ENCODE results near the gene ZFYVE19.

ZFYVE19 gene

DNA sequence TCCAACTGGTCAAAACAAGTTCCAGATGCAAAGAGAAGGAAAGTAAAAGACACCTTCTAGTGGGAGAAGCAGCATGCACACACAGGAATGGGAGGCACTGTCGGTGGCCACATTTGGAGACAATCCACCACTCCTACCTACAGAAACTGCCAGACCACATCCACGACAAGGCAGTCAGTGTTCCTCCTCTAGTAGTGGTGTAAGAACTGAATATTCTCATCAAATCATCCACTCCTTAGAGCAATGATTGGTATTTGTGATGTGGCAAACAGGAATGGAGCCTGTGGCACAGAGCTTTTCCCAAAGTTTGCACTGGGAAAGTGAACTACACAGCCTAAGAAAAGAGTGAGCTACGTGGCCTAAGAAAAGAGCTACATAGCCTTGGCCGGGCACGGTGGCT is 31.9 kb downstream of the ZFYVE19 start:
- ATAC-seq (ENCODE audit: insufficient read depth, low read depth) (no peak), DNase-seq (no peak)
- Histone ChIP-seq H3K9ac (ENCODE audit: low read depth, low read length) (no peak overlapping the region), H3K36me3 (ENCODE audit: insufficient read depth, low read length) (no peaks in the 10 kb centered on the region), H3K4me3 (ENCODE audit: low read depth in 1 of 2, low read length in 2 of 2) (no peak overlapping the region), H4K20me1 (ENCODE audit: insufficient read depth, low read length) (no peaks in the 10 kb centered on the region), H3K79me2 (ENCODE audit: insufficient read depth, low read length) (no peaks in the 10 kb centered on the region), H3K27ac (ENCODE audit: low read length) (no peak overlapping the region), H2AFZ (ENCODE audit: low read depth, low read length) (0 out of 2 replicates have a peak overlapping the region, but pooled peaks have one; percentile 16), H3K9me3 (ENCODE audit: insufficient read depth, low read length, severe bottlenecking) (no peaks in the 10 kb centered on the region), H3K4me1 (ENCODE audit: insufficient read depth, low read length) (no peaks in the 10 kb centered on the region), H3K27me3 (ENCODE audit: insufficient read depth, low read length, poor library complexity) (no peaks in the 10 kb centered on the region), H3K4me2 (ENCODE audit: insufficient read depth, low read length) (no peak overlapping the region)
- TF ChIP-seq EZH2 (IDR thresholded peaks at IDR 0.05; ENCODE audit: borderline replicate concordance, low read depth, low read length, severe bottlenecking) (no peak), CTCF (IDR thresholded peaks at IDR 0.05; ENCODE audit: borderline replicate concordance, extremely low read depth, low read length, poor library complexity, severe bottlenecking) (no peak)

DNA sequence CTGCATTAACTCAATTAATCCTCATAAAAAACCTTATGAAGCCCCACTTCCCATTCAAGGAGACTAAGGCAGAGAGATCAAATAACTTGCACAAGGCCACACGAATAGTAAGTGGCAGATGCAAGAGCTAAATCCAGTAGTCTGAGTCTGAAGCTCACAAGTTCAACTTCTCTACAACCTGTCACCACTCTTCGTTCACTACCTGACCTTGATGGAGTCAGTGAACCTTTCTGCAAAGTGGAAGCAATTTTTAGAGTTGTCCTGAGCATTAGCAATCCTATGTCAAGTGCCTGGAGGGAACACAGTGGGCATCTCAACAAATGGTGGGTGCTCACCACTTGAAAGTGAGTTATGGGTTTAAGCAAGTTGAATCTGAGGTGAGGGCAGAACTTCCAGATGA is 34.9 kb downstream of the ZFYVE19 start:
- no peak for ATAC-seq (ENCODE audit: insufficient read depth, low read depth)
- no peak for DNase-seq
- Histone ChIP-seq H3K27me3 (ENCODE audit: insufficient read depth, low read length, poor library complexity) (no peaks in the 10 kb centered on the region), H4K20me1 (ENCODE audit: insufficient read depth, low read length) (no peaks in the 10 kb centered on the region), H3K9ac (ENCODE audit: low read depth, low read length) (no peak overlapping the region), H3K36me3 (ENCODE audit: insufficient read depth, low read length) (no peaks in the 10 kb centered on the region), H3K27ac (ENCODE audit: low read length) (no peak overlapping the region), H3K79me2 (ENCODE audit: insufficient read depth, low read length) (no peaks in the 10 kb centered on the region), H2AFZ (ENCODE audit: low read depth, low read length) (no peak overlapping the region), H3K4me2 (ENCODE audit: insufficient read depth, low read length) (no peak overlapping the region), H3K9me3 (ENCODE audit: insufficient read depth, low read length, severe bottlenecking) (no peaks in the 10 kb centered on the region), H3K4me3 (ENCODE audit: low read depth in 1 of 2, low read length in 2 of 2) (no peak overlapping the region), H3K4me1 (ENCODE audit: insufficient read depth, low read length) (no peaks in the 10 kb centered on the region)
- no peak for TF ChIP-seq EZH2 (IDR thresholded peaks at IDR 0.05; ENCODE audit: borderline replicate concordance, low read depth, low read length, severe bottlenecking)
- no peak for TF ChIP-seq CTCF (IDR thresholded peaks at IDR 0.05; ENCODE audit: borderline replicate concordance, extremely low read depth, low read length, poor library complexity, severe bottlenecking)

- no peaks in the 10 kb centered on the region for H3K27me3 ChIP-seq (ENCODE audit: insufficient read depth, low read length, poor library complexity)
- H3K9me3 ChIP-seq (ENCODE audit: insufficient read depth, low read length, severe bottlenecking) = no peaks in the 10 kb centered on the region
- no peak for ATAC-seq (ENCODE audit: insufficient read depth, low read depth)
- no peak overlapping the region for H3K9ac ChIP-seq (ENCODE audit: low read depth, low read length)
- TF ChIP-seq EZH2 (IDR thresholded peaks at IDR 0.05; ENCODE audit: borderline replicate concordance, low read depth, low read length, severe bottlenecking) (no peak), CTCF (IDR thresholded peaks at IDR 0.05; ENCODE audit: borderline replicate concordance, extremely low read depth, low read length, poor library complexity, severe bottlenecking) (no peak)
- no peak for DNase-seq
- H4K20me1 ChIP-seq (ENCODE audit: insufficient read depth, low read length) = no peaks in the 10 kb centered on the region
- no peak overlapping the region for H3K4me3 ChIP-seq (ENCODE audit: low read depth in 1 of 2, low read length in 2 of 2)
- H3K36me3 ChIP-seq (ENCODE audit: insufficient read depth, low read length) = no peaks in the 10 kb centered on the region
- H3K4me1 ChIP-seq (ENCODE audit: insufficient read depth, low read length) = peaks cover 10% of the 10 kb centered on the region
- no peak overlapping the region for H3K4me2 ChIP-seq (ENCODE audit: insufficient read depth, low read length)
- no peak overlapping the region for H2AFZ ChIP-seq (ENCODE audit: low read depth, low read length)
- H3K79me2 ChIP-seq (ENCODE audit: insufficient read depth, low read length) = no peaks in the 10 kb centered on the region
- H3K27ac ChIP-seq (ENCODE audit: low read length) = no peak overlapping the region
Observed at GRCh38 chr15:40843261-40843884, 36.5 kb downstream of the ZFYVE19 start.
